WTC11 (cell line): ENCODE measurements around the gene DNAH8. TPM values are rescaled to one million over a fixed set of nuclear protein-coding genes. Genes with fewer than 3 reads are reported as not detected.

ENCODE experiments used
- ATAC-seq: fragments of 200-7000 bp; cut with Tn5 transposase; 2 replicates; pipeline ENCODE4 v1.10.0; 2021; ENCODE audit warnings: mild to moderate bottlenecking, moderate library complexity
- CTCF ChIA-PET: fragments of 300-600 bp; sonication (Branson Sonifier 250); formaldehyde crosslinking; loops from one replicate; lab custom pipeline; 2021; ENCODE audit warnings: antibody characterized with exemption; lab: Charles Lee
- POLR2A ChIA-PET: fragments of 350-600 bp; sonication (Branson Sonifier 250); formaldehyde crosslinking; loops from one replicate; lab custom pipeline; 2021; ENCODE audit warnings: antibody characterized with exemption; lab: Charles Lee
- DNase-seq: peaks from one replicate; pipeline ENCODE4 v3.0.0; 2021; ENCODE audit warnings: low spot score
- H3K27ac Mint-ChIP-seq: 2 replicates; pipeline ENCODE4 v1.8.0; 2021; ENCODE audit warnings: mixed read lengths
- H3K27me3 Mint-ChIP-seq: 2 replicates; pipeline ENCODE4 v1.8.0; 2021; ENCODE audit warnings: low read depth, mild to moderate bottlenecking, moderate library complexity, mixed read lengths
- H3K36me3 Mint-ChIP-seq: 2 replicates; pipeline ENCODE4 v1.8.0; 2021; ENCODE audit warnings: mixed read lengths
- H3K4me1 Mint-ChIP-seq: 2 replicates; pipeline ENCODE4 v1.8.0; 2022; ENCODE audit warnings: mixed read lengths
- H3K4me3 Mint-ChIP-seq: 2 replicates; pipeline ENCODE4 v1.8.0; 2021; ENCODE audit warnings: mild to moderate bottlenecking, moderate library complexity, mixed read lengths
- H3K9me3 Mint-ChIP-seq: 2 replicates; pipeline ENCODE4 v1.8.0; 2021; ENCODE audit warnings: mixed read lengths
- CREB1 ChIP-seq: sonication (generic); formaldehyde crosslinking; IDR thresholded peaks from 2 replicates; pipeline ENCODE4 v1.8.0; 2023; ENCODE audit warnings: mild to moderate bottlenecking, missing genetic modification reagents
- EMX1 ChIP-seq: fragments of 250-450 bp; sonication (Bioruptor Pico); IDR thresholded peaks from 2 replicates; pipeline ENCODE4 v1.8.0; 2021; ENCODE audit warnings: mild to moderate bottlenecking
- ESRRA ChIP-seq: sonication (generic); formaldehyde crosslinking; IDR thresholded peaks from 2 replicates; pipeline ENCODE4 v1.8.1; 2022; ENCODE audit warnings: mild to moderate bottlenecking, missing genetic modification reagents, borderline replicate concordance
- ETV6 ChIP-seq: sonication (generic); formaldehyde crosslinking; IDR thresholded peaks from 2 replicates; pipeline ENCODE4 v1.8.1; 2022; ENCODE audit warnings: mild to moderate bottlenecking, missing genetic modification reagents
- GTF2I ChIP-seq: fragments of 250-450 bp; sonication (Bioruptor Pico); conservative IDR thresholded peaks from 2 replicates; pipeline ENCODE4 v1.4.0; 2021; ENCODE audit warnings: mild to moderate bottlenecking
- JAZF1 ChIP-seq: fragments of 250-450 bp; sonication (Bioruptor Pico); IDR thresholded peaks from 2 replicates; pipeline ENCODE4 v1.9.0; 2021; ENCODE audit warnings: moderate library complexity, mild to moderate bottlenecking, inconsistent platforms
- MXD4 ChIP-seq: fragments of 250-450 bp; sonication (Bioruptor Pico); IDR thresholded peaks from 2 replicates; pipeline ENCODE4 v1.8.0; 2021; ENCODE audit warnings: mild to moderate bottlenecking, moderate library complexity, borderline replicate concordance
- MYBL2 ChIP-seq: sonication (generic); formaldehyde crosslinking; IDR thresholded peaks from 2 replicates; pipeline ENCODE4 v1.8.1; 2023; ENCODE audit warnings: mild to moderate bottlenecking, moderate library complexity, missing genetic modification reagents
- NFATC4 ChIP-seq: fragments of 250-450 bp; sonication (Bioruptor Pico); IDR thresholded peaks from 2 replicates; pipeline ENCODE4 v1.9.0; 2021; ENCODE audit warnings: mild to moderate bottlenecking
- NFYB ChIP-seq: sonication (generic); formaldehyde crosslinking; conservative IDR thresholded peaks from 2 replicates; pipeline ENCODE4 v1.8.0; 2022; ENCODE audit warnings: low read depth, missing genetic modification reagents
- TEAD1 ChIP-seq: sonication (generic); formaldehyde crosslinking; IDR thresholded peaks from 2 replicates; pipeline ENCODE4 v1.8.0; 2022; ENCODE audit warnings: mild to moderate bottlenecking, missing genetic modification reagents
- ZBTB21 ChIP-seq: sonication (generic); formaldehyde crosslinking; IDR thresholded peaks from 2 replicates; pipeline ENCODE4 v1.8.1; 2023; ENCODE audit warnings: mild to moderate bottlenecking, missing genetic modification reagents, borderline replicate concordance
- ZNF138 ChIP-seq: sonication (generic); formaldehyde crosslinking; conservative IDR thresholded peaks from 2 replicates; pipeline ENCODE4 v1.8.1; 2022; ENCODE audit warnings: mild to moderate bottlenecking, moderate library complexity, missing genetic modification reagents
- ZNF232 ChIP-seq: sonication (generic); formaldehyde crosslinking; IDR thresholded peaks from 2 replicates; pipeline ENCODE4 v1.8.0; 2022; ENCODE audit warnings: mild to moderate bottlenecking, missing genetic modification reagents
- ZNF671 ChIP-seq: fragments of 250-450 bp; sonication (Bioruptor Pico); IDR thresholded peaks from 2 replicates; pipeline ENCODE4 v1.8.0; 2021; ENCODE audit warnings: mild to moderate bottlenecking
- total RNA-seq: library from RNA; stranded (reverse); gene quantifications from 3 replicates; pipeline ENCODE4 v1.2.3, GENCODE V29; 2021
- TF ChIP-seq, protein P1 (sequence below): fragments of 250-450 bp; sonication (Bioruptor Pico); IDR thresholded peaks from 2 replicates; pipeline ENCODE4 v1.9.0; 2021; ENCODE audit warnings: mild to moderate bottlenecking
- TF ChIP-seq, protein P2 (sequence below): sonication (generic); formaldehyde crosslinking; conservative IDR thresholded peaks from 2 replicates; pipeline ENCODE4 v1.8.1; 2022; ENCODE audit warnings: mild to moderate bottlenecking, missing genetic modification reagents
- TF ChIP-seq, protein P3 (sequence below): fragments of 200-600 bp; IDR thresholded peaks from 2 replicates; pipeline ENCODE4 v1.8.0; 2022; ENCODE audit warnings: antibody characterized with exemption
- TF ChIP-seq, protein P4 (sequence below): sonication (generic); formaldehyde crosslinking; IDR thresholded peaks from 2 replicates; pipeline ENCODE4 v1.8.0; 2022; ENCODE audit warnings: missing genetic modification reagents
- TF ChIP-seq, protein P5 (sequence below): sonication (generic); formaldehyde crosslinking; IDR thresholded peaks from 2 replicates; pipeline ENCODE4 v1.8.0; 2022; ENCODE audit warnings: mild to moderate bottlenecking, missing genetic modification reagents
- TF ChIP-seq, protein P6 (sequence below): sonication (generic); formaldehyde crosslinking; IDR thresholded peaks from 2 replicates; pipeline ENCODE4 v1.8.1; 2023; ENCODE audit warnings: mild to moderate bottlenecking, missing genetic modification reagents, moderate library complexity

Gene DNAH8
- total RNA-seq, 1 experiment from 2014 or later: 0.02 TPM

DNA sequence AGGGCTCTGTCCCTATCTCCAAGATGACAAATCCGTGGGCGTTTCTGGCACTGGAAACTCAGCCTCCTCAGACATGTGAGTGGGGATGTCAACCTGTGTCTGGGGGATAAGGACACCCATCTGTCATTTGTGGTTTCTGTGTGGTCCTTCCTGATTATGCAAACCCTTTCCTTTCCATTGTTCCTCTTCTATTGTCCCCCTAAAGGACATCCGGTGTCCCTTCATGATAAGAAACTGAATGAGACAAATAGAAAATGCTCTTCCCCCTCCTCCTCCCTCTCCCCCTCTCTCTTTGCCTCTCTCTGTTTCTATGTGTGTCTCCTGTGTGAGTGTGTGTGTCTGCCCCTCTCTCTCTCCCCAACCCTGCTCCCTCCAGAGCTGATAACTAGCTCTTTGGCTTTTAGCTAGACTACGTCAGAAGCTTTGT, 322.0 kb downstream of the DNAH8 start:
- H3K4me1 Mint-ChIP-seq: peaks cover 16% of the 10 kb centered on the region
- CTCF ChIA-PET: interaction anchor here (1.1 to 1.8 kb wide), 5 partner anchors 13 to 65 kb away, joined by 3 to 8 read pairs (median 4); no protein-coding TSS in a partner anchor
- peaks cover 39% of the 10 kb centered on the region for H3K27me3 Mint-ChIP-seq
- H3K4me3 Mint-ChIP-seq: no peak overlapping the region
- ATAC-seq: no peak
- H3K36me3 Mint-ChIP-seq: no peaks in the 10 kb centered on the region
- H3K27ac Mint-ChIP-seq: no peak overlapping the region
- TF ChIP-seq EMX1 (CRISPR knock-in tag): no peak
- TF ChIP-seq TEAD1 (CRISPR knock-in tag): no peak
- TF ChIP-seq, protein P1, sequence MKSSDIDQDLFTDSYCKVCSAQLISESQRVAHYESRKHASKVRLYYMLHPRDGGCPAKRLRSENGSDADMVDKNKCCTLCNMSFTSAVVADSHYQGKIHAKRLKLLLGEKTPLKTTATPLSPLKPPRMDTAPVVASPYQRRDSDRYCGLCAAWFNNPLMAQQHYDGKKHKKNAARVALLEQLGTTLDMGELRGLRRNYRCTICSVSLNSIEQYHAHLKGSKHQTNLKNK (CRISPR knock-in tag): no peak
- TF ChIP-seq MXD4 (CRISPR knock-in tag): no peak
- no peak for TF ChIP-seq ZNF671 (CRISPR knock-in tag)
- no peak for TF ChIP-seq GTF2I (CRISPR knock-in tag)
- TF ChIP-seq, protein P2, sequence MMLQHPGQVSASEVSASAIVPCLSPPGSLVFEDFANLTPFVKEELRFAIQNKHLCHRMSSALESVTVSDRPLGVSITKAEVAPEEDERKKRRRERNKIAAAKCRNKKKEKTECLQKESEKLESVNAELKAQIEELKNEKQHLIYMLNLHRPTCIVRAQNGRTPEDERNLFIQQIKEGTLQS (CRISPR knock-in tag): no peak
- no peak for TF ChIP-seq ZNF138
- TF ChIP-seq, protein P3, sequence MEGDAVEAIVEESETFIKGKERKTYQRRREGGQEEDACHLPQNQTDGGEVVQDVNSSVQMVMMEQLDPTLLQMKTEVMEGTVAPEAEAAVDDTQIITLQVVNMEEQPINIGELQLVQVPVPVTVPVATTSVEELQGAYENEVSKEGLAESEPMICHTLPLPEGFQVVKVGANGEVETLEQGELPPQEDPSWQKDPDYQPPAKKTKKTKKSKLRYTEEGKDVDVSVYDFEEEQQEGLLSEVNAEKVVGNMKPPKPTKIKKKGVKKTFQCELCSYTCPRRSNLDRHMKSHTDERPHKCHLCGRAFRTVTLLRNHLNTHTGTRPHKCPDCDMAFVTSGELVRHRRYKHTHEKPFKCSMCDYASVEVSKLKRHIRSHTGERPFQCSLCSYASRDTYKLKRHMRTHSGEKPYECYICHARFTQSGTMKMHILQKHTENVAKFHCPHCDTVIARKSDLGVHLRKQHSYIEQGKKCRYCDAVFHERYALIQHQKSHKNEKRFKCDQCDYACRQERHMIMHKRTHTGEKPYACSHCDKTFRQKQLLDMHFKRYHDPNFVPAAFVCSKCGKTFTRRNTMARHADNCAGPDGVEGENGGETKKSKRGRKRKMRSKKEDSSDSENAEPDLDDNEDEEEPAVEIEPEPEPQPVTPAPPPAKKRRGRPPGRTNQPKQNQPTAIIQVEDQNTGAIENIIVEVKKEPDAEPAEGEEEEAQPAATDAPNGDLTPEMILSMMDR: no peak
- TF ChIP-seq, protein P4, sequence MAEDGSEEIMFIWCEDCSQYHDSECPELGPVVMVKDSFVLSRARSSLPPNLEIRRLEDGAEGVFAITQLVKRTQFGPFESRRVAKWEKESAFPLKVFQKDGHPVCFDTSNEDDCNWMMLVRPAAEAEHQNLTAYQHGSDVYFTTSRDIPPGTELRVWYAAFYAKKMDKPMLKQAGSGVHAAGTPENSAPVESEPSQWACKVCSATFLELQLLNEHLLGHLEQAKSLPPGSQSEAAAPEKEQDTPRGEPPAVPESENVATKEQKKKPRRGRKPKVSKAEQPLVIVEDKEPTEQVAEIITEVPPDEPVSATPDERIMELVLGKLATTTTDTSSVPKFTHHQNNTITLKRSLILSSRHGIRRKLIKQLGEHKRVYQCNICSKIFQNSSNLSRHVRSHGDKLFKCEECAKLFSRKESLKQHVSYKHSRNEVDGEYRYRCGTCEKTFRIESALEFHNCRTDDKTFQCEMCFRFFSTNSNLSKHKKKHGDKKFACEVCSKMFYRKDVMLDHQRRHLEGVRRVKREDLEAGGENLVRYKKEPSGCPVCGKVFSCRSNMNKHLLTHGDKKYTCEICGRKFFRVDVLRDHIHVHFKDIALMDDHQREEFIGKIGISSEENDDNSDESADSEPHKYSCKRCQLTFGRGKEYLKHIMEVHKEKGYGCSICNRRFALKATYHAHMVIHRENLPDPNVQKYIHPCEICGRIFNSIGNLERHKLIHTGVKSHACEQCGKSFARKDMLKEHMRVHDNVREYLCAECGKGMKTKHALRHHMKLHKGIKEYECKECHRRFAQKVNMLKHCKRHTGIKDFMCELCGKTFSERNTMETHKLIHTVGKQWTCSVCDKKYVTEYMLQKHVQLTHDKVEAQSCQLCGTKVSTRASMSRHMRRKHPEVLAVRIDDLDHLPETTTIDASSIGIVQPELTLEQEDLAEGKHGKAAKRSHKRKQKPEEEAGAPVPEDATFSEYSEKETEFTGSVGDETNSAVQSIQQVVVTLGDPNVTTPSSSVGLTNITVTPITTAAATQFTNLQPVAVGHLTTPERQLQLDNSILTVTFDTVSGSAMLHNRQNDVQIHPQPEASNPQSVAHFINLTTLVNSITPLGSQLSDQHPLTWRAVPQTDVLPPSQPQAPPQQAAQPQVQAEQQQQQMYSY (CRISPR knock-in tag): no peak
- no peak for TF ChIP-seq ZNF232 (CRISPR knock-in tag)
- no peak for TF ChIP-seq ESRRA (CRISPR knock-in tag)
- TF ChIP-seq NFATC4 (CRISPR knock-in tag): no peak
- TF ChIP-seq, all 79 proteins: peak for 0
- no peak for DNase-seq
- POLR2A ChIA-PET: no interaction called here
- H3K9me3 Mint-ChIP-seq: no peaks in the 10 kb centered on the region

DNA sequence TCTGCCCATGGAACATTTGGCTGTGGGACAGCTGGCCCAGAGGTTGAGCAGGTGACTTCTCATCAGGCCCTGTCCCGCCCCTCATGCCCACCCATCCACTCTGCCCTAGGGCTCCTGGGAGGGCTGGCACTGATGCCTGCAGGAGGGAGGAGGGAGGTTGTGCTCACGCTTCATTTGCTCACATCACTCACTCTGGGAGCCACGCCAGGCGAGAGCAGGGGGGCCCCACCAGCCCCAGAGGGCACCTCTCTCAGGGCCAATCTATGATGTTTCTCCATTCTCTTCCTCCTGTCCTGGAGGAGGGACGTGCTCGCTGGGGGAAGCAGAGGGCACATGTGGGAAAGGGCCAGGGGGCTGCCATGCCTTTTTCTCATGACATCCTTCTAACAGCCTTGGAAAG, 322.6 kb downstream of the DNAH8 start:
- no peak for TF ChIP-seq NFYB
- no peak for TF ChIP-seq JAZF1
- TF ChIP-seq, protein P5, sequence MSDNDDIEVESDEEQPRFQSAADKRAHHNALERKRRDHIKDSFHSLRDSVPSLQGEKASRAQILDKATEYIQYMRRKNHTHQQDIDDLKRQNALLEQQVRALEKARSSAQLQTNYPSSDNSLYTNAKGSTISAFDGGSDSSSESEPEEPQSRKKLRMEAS: no peak
- no peak for TF ChIP-seq ZNF671 (CRISPR knock-in tag)
- no peak for TF ChIP-seq MYBL2
- TF ChIP-seq ZBTB21 (CRISPR knock-in tag): no peak
- TF ChIP-seq CREB1 (CRISPR knock-in tag): no peak
- TF ChIP-seq, protein P6, sequence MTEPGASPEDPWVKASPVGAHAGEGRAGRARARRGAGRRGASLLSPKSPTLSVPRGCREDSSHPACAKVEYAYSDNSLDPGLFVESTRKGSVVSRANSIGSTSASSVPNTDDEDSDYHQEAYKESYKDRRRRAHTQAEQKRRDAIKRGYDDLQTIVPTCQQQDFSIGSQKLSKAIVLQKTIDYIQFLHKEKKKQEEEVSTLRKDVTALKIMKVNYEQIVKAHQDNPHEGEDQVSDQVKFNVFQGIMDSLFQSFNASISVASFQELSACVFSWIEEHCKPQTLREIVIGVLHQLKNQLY (CRISPR knock-in tag): no peak
- TF ChIP-seq ETV6 (CRISPR knock-in tag): no peak
- ChIA-PET CTCF (no interaction called here), POLR2A (no interaction called here)
- ATAC-seq (no peak), DNase-seq (no peak)
- Mint-ChIP-seq H3K4me1 (peaks cover 16% of the 10 kb centered on the region), H3K36me3 (no peaks in the 10 kb centered on the region), H3K4me3 (no peak overlapping the region), H3K27me3 (peaks cover 40% of the 10 kb centered on the region), H3K9me3 (no peaks in the 10 kb centered on the region), H3K27ac (no peak overlapping the region)
